ENCODE measurements around the gene CYP4V2.

The CYP4V2 gene

GRCh38 chr4:186201535-186202230 is 10.3 kb downstream of the CYP4V2 start:
- Histone ChIP-seq H4K91ac (ENCODE audit: low read length) (no peak overlapping the region), H3K36me3 (ENCODE audit: control insufficient read depth in 1 of 2, insufficient read depth in 2 of 2, low read depth in 1 of 2, low read length in 2 of 2) (peaks cover 3 to 43% of the 10 kb centered on the region in 2 experiments), H3K4me1 (ENCODE audit: control insufficient read depth, insufficient read depth, low read depth, low read length) (no peaks in the 10 kb centered on the region), H3K4ac (ENCODE audit: low read depth in 1 of 2, low read length in 2 of 2) (no peak overlapping the region), H2BK5ac (ENCODE audit: low read depth, low read length, poor library complexity, severe bottlenecking) (no peak overlapping the region), H3K4me3 (ENCODE audit: insufficient read depth in 1 of 2, low read depth in 1 of 2, low read length in 2 of 2) (no peak overlapping the region), H3K14ac (ENCODE audit: low read length in 2 of 2) (no peak overlapping the region), H3K9me3 (ENCODE audit: control insufficient read depth, low read length) (no peaks in the 10 kb centered on the region), H2BK12ac (ENCODE audit: low read length in 2 of 2) (no peak overlapping the region), H2BK120ac (ENCODE audit: low read depth, low read length) (no peak overlapping the region), H4K8ac (ENCODE audit: low read length) (no peak overlapping the region), H3K18ac (ENCODE audit: low read depth in 1 of 2, low read length in 2 of 2) (no peak overlapping the region), H3K27ac (ENCODE audit: low read length, poor library complexity, severe bottlenecking) (no peak overlapping the region), H3K23ac (ENCODE audit: low read length in 2 of 2) (no peak overlapping the region), H2BK15ac (ENCODE audit: low read depth, poor library complexity, severe bottlenecking) (no peak overlapping the region), H3K9ac (ENCODE audit: low read length) (peak overlapping the region; percentile 25), H3K79me1 (replicated peaks; ENCODE audit: low read length, poor library complexity, severe bottlenecking) (no peaks in the 10 kb centered on the region), H2AK5ac (ENCODE audit: low read length, severe bottlenecking) (no peak overlapping the region), H3K27me3 (ENCODE audit: control insufficient read depth in 1 of 2, insufficient read depth in 1 of 2, low read length in 2 of 2) (no peaks in the 10 kb centered on the region), H3K4me2 (ENCODE audit: low read length, poor library complexity, severe bottlenecking) (no peak overlapping the region), H2AFZ (ENCODE audit: low read depth, low read length) (no peak overlapping the region)
- peak; percentile 17 for DNase-seq
- WGBS, result 58% methylated on average over 9 of the region's 9 CpGs

DNA sequence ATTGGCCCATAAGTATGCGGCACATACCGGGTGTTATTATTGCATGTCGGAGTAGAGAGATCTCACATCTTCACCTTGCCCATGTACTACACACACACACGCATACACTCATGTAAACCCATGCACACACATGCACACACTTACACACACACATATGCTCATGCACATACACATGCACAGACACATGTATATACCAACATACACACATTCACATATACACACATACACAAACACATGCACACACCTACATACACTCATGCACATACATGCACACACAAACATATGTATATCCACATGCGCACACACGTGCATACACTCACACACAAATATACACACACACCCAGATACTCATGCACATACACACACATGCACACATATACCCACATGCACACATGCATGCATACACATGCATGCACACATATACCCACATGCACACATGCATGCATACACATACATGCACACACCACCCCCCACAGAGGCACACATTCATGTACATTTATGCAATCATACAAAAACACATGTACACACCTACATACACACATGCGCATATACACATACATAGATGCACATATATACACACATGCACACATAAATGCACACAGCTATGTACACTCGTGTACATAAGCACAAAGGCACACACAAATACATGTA is 11.2 kb downstream of the CYP4V2 start:
- no peak overlapping the region for H3K4me2 ChIP-seq (ENCODE audit: low read length, poor library complexity, severe bottlenecking)
- H2AK5ac ChIP-seq (ENCODE audit: low read length, severe bottlenecking), result no peak overlapping the region
- no peak for DNase-seq
- peaks cover 0 to 33% of the 10 kb centered on the region in 2 experiments for H3K36me3 ChIP-seq (ENCODE audit: control insufficient read depth in 1 of 2, insufficient read depth in 2 of 2, low read depth in 1 of 2, low read length in 2 of 2)
- no peak overlapping the region for H3K23ac ChIP-seq (ENCODE audit: low read length in 2 of 2)
- H2BK5ac ChIP-seq (ENCODE audit: low read depth, low read length, poor library complexity, severe bottlenecking), result no peak overlapping the region
- no peaks in the 10 kb centered on the region for H3K79me1 ChIP-seq (replicated peaks; ENCODE audit: low read length, poor library complexity, severe bottlenecking)
- no peak overlapping the region for H3K4me3 ChIP-seq (ENCODE audit: insufficient read depth in 1 of 2, low read depth in 1 of 2, low read length in 2 of 2)
- H3K27me3 ChIP-seq (ENCODE audit: control insufficient read depth in 1 of 2, insufficient read depth in 1 of 2, low read length in 2 of 2), result no peaks in the 10 kb centered on the region
- H2BK15ac ChIP-seq (ENCODE audit: low read depth, poor library complexity, severe bottlenecking), result no peak overlapping the region
- WGBS, result 88% methylated on average over 8 of the region's 8 CpGs
- no peak overlapping the region for H2AFZ ChIP-seq (ENCODE audit: low read depth, low read length)
- no peak overlapping the region for H3K18ac ChIP-seq (ENCODE audit: low read depth in 1 of 2, low read length in 2 of 2)
- no peak overlapping the region for H2BK120ac ChIP-seq (ENCODE audit: low read depth, low read length)
- no peaks in the 10 kb centered on the region for H3K9me3 ChIP-seq (ENCODE audit: control insufficient read depth, low read length)
- no peak overlapping the region for H3K14ac ChIP-seq (ENCODE audit: low read length in 2 of 2)
- no peak overlapping the region for H3K27ac ChIP-seq (ENCODE audit: low read length, poor library complexity, severe bottlenecking)
- no peak overlapping the region for H4K8ac ChIP-seq (ENCODE audit: low read length)
- H3K4me1 ChIP-seq (ENCODE audit: control insufficient read depth, insufficient read depth, low read depth, low read length), result no peaks in the 10 kb centered on the region
- no peak overlapping the region for H2BK12ac ChIP-seq (ENCODE audit: low read length in 2 of 2)
- H3K9ac ChIP-seq (ENCODE audit: low read length), result no peak overlapping the region
- H3K4ac ChIP-seq (ENCODE audit: low read depth in 1 of 2, low read length in 2 of 2), result no peak overlapping the region
- no peak overlapping the region for H4K91ac ChIP-seq (ENCODE audit: low read length)

- Histone ChIP-seq H4K91ac (ENCODE audit: low read length) (no peak overlapping the region), H3K23ac (ENCODE audit: low read length in 2 of 2) (no peak overlapping the region), H3K4me1 (ENCODE audit: control insufficient read depth, insufficient read depth, low read depth, low read length) (no peaks in the 10 kb centered on the region), H3K9ac (ENCODE audit: low read length) (peak overlapping the region; percentile 56), H3K4me3 (ENCODE audit: insufficient read depth in 1 of 2, low read depth in 1 of 2, low read length in 2 of 2) (no peak overlapping the region), H3K36me3 (ENCODE audit: control insufficient read depth in 1 of 2, insufficient read depth in 2 of 2, low read depth in 1 of 2, low read length in 2 of 2) (peaks cover 0 to 26% of the 10 kb centered on the region in 2 experiments), H3K18ac (ENCODE audit: low read depth in 1 of 2, low read length in 2 of 2) (no peak overlapping the region), H2BK5ac (ENCODE audit: low read depth, low read length, poor library complexity, severe bottlenecking) (no peak overlapping the region), H3K27me3 (ENCODE audit: control insufficient read depth in 1 of 2, insufficient read depth in 1 of 2, low read length in 2 of 2) (no peaks in the 10 kb centered on the region), H2AK5ac (ENCODE audit: low read length, severe bottlenecking) (no peak overlapping the region), H3K27ac (ENCODE audit: low read length, poor library complexity, severe bottlenecking) (no peak overlapping the region), H3K4ac (ENCODE audit: low read depth in 1 of 2, low read length in 2 of 2) (no peak overlapping the region), H3K4me2 (ENCODE audit: low read length, poor library complexity, severe bottlenecking) (no peak overlapping the region), H2BK12ac (ENCODE audit: low read length in 2 of 2) (no peak overlapping the region), H2AFZ (ENCODE audit: low read depth, low read length) (no peak overlapping the region), H3K9me3 (ENCODE audit: control insufficient read depth, low read length) (no peaks in the 10 kb centered on the region), H2BK120ac (ENCODE audit: low read depth, low read length) (no peak overlapping the region), H2BK15ac (ENCODE audit: low read depth, poor library complexity, severe bottlenecking) (no peak overlapping the region), H4K8ac (ENCODE audit: low read length) (no peak overlapping the region), H3K79me1 (replicated peaks; ENCODE audit: low read length, poor library complexity, severe bottlenecking) (no peaks in the 10 kb centered on the region), H3K14ac (ENCODE audit: low read length in 2 of 2) (no peak overlapping the region)
- 87% methylated on average over 12 of the region's 12 CpGs for WGBS
- DNase-seq, result no peak
Measured at GRCh38 chr4:186203406-186203805, 12.0 kb downstream of the CYP4V2 start.

GRCh38 chr4:186204103-186204559 is 12.8 kb downstream of the CYP4V2 start:
- no peak overlapping the region for H3K27ac ChIP-seq (ENCODE audit: low read length, poor library complexity, severe bottlenecking)
- no peak overlapping the region for H3K14ac ChIP-seq (ENCODE audit: low read length in 2 of 2)
- H2BK15ac ChIP-seq (ENCODE audit: low read depth, poor library complexity, severe bottlenecking), result no peak overlapping the region
- no peak for DNase-seq
- H3K4me2 ChIP-seq (ENCODE audit: low read length, poor library complexity, severe bottlenecking), result no peak overlapping the region
- H3K4me3 ChIP-seq (ENCODE audit: insufficient read depth in 1 of 2, low read depth in 1 of 2, low read length in 2 of 2), result peak overlapping the region in 1 of 2 experiments; percentile 25
- H3K9ac ChIP-seq (ENCODE audit: low read length), result peak overlapping the region; percentile 63
- no peak overlapping the region for H2AFZ ChIP-seq (ENCODE audit: low read depth, low read length)
- H3K27me3 ChIP-seq (ENCODE audit: control insufficient read depth in 1 of 2, insufficient read depth in 1 of 2, low read length in 2 of 2), result no peaks in the 10 kb centered on the region
- no peak overlapping the region for H2BK5ac ChIP-seq (ENCODE audit: low read depth, low read length, poor library complexity, severe bottlenecking)
- no peak overlapping the region for H3K23ac ChIP-seq (ENCODE audit: low read length in 2 of 2)
- no peak overlapping the region for H2BK120ac ChIP-seq (ENCODE audit: low read depth, low read length)
- H3K9me3 ChIP-seq (ENCODE audit: control insufficient read depth, low read length), result peaks cover 5% of the 10 kb centered on the region
- H4K8ac ChIP-seq (ENCODE audit: low read length), result no peak overlapping the region
- H3K36me3 ChIP-seq (ENCODE audit: control insufficient read depth in 1 of 2, insufficient read depth in 2 of 2, low read depth in 1 of 2, low read length in 2 of 2), result peaks cover 3 to 25% of the 10 kb centered on the region in 2 experiments
- H3K18ac ChIP-seq (ENCODE audit: low read depth in 1 of 2, low read length in 2 of 2), result no peak overlapping the region
- no peak overlapping the region for H2BK12ac ChIP-seq (ENCODE audit: low read length in 2 of 2)
- no peaks in the 10 kb centered on the region for H3K79me1 ChIP-seq (replicated peaks; ENCODE audit: low read length, poor library complexity, severe bottlenecking)
- no peaks in the 10 kb centered on the region for H3K4me1 ChIP-seq (ENCODE audit: control insufficient read depth, insufficient read depth, low read depth, low read length)
- no peak overlapping the region for H2AK5ac ChIP-seq (ENCODE audit: low read length, severe bottlenecking)
- H4K91ac ChIP-seq (ENCODE audit: low read length), result no peak overlapping the region
- WGBS, result 90% methylated on average over 29 of the region's 45 CpGs
- H3K4ac ChIP-seq (ENCODE audit: low read depth in 1 of 2, low read length in 2 of 2), result no peak overlapping the region
